Astrocyte of the spinal cord (primary cell): Measurements from ENCODE around the gene SEC23B.
A peak's percentile ranks its signal among the peaks of the same experiment; 100 is the strongest.

ENCODE experiments used
- DNase-seq: peaks from one replicate; pipeline ENCODE4 v3.0.0; 2011; ENCODE audit warnings: low read depth, low spot score
- H3K4me3 ChIP-seq: 2 replicates; pipeline ENCODE4 v1.5.1; 2011; ENCODE audit warnings: low read depth, mild to moderate bottlenecking, low read length, moderate library complexity
- CTCF ChIP-seq: IDR thresholded peaks from 2 replicates; pipeline ENCODE4 v1.5.1; 2012; ENCODE audit warnings: low read depth, mild to moderate bottlenecking, low read length, inconsistent platforms
- in situ Hi-C: cut with HindIII; loops from 2 replicates; pipeline ENCODE4 v1.10.0; 2017; ENCODE audit warnings: low sequenced_read_pairs

Gene SEC23B

GRCh38 chr20:18577942-18578341 is 70.2 kb downstream of the SEC23B start:
- H3K4me3 ChIP-seq, result no peak overlapping the region
- in situ Hi-C loops, result no loop called here
- no peak for TF ChIP-seq CTCF
- no peak for DNase-seq

- H3K4me3 ChIP-seq, result no peak overlapping the region
- TF ChIP-seq CTCF, result no peak
- no peak for DNase-seq
- in situ Hi-C loops, result no loop called here
Observed at GRCh38 chr20:18578581-18578980, 70.8 kb downstream of the SEC23B start.

- no peak overlapping the region for H3K4me3 ChIP-seq
- in situ Hi-C loops, result no loop called here
- TF ChIP-seq CTCF, result no peak
- DNase-seq, result no peak
Observed at GRCh38 chr20:18580012-18580411, 72.3 kb downstream of the SEC23B start.

GRCh38 chr20:18585134-18585533 is 77.4 kb downstream of the SEC23B start:
- in situ Hi-C loops, result no loop called here
- TF ChIP-seq CTCF, result no peak
- DNase-seq, result peak; percentile 55
- H3K4me3 ChIP-seq, result no peak overlapping the region

- peak within 1 kb of the TSS; percentile 62 for H3K4me3 ChIP-seq
- TF ChIP-seq CTCF, result peak; percentile 59
- in situ Hi-C loops, result no loop called here
- DNase-seq, result peak; percentile 86
Observed at GRCh38 chr20:18587665-18588573, 80.2 kb downstream of the SEC23B start, which contains the start of gene DTD1. Gene DTD1, plus strand, starts transcription at chr20:18588054. Its CDS starts 19 bp downstream, at chr20:18588073.

- DNase-seq, result no peak
- in situ Hi-C loops, result no loop called here
- no peak for TF ChIP-seq CTCF
- H3K4me3 ChIP-seq, result peak overlapping the region; percentile 62
Observed at GRCh38 chr20:18588574-18588933, 80.8 kb downstream of the SEC23B start.
